Smooth muscle cell (in vitro differentiated cells): ENCODE data around the gene FAM83C. TPM values are rescaled to one million over a fixed set of nuclear protein-coding genes. Genes with fewer than 3 reads are reported as not detected.

Experiments
- polyA plus RNA-seq: library from polyadenylated mRNA; unstranded; fragments of >200 nt; fragmentation: Nextera tagmentation; extraction: Ambion mirVana; gene quantifications from 2 replicates; pipeline ENCODE4 v1.2.1, GENCODE V29; 2016
- total RNA-seq: library from RNA; depleted of rRNA; stranded (reverse); fragments of >200 nt; gene quantifications from 2 replicates; pipeline ENCODE4 v1.2.3, GENCODE V29; 2014

The FAM83C gene
- total and polyA plus RNA-seq, 2 experiments from 2014 or later, result 0.49 TPM; not detected in 1

Other genes starting within 250 kb of the FAM83C start
- gene TRPC4AP, start 199.6 kb downstream of the FAM83C start, total RNA-seq, result 77.3 and 83.5 TPM in 2 replicates
- gene TRPC4AP, start 199.6 kb downstream of the FAM83C start, polyA plus RNA-seq, result 87.2 and 95.4 TPM in 2 replicates
- 7.8 and 11.6 TPM in 2 replicates for gene EDEM2, start 145.1 kb downstream of the FAM83C start, total RNA-seq
- 19.4 and 22.6 TPM in 2 replicates for gene EDEM2, start 145.1 kb downstream of the FAM83C start, polyA plus RNA-seq
- gene PROCR, start 120.4 kb downstream of the FAM83C start, total RNA-seq, result 5.4 and 8.3 TPM in 2 replicates
- 4.4 and 4.8 TPM in 2 replicates for gene PROCR, start 120.4 kb downstream of the FAM83C start, polyA plus RNA-seq
- 0.09 and 0.45 TPM in 2 replicates for gene MMP24, start 65.7 kb downstream of the FAM83C start, total RNA-seq
- 0.03 and 0.97 TPM in 2 replicates for gene MMP24, start 65.7 kb downstream of the FAM83C start, polyA plus RNA-seq
- gene MMP24OS, start 14.3 kb downstream of the FAM83C start, total RNA-seq, result 14.3 and 22.7 TPM in 2 replicates
- 43.7 and 44.7 TPM in 2 replicates for gene MMP24OS, start 14.3 kb downstream of the FAM83C start, polyA plus RNA-seq
- 76.4 and 110 TPM in 2 replicates for gene EIF6, start 7.7 kb downstream of the FAM83C start, total RNA-seq
- 179 and 251 TPM in 2 replicates for gene EIF6, start 7.7 kb downstream of the FAM83C start, polyA plus RNA-seq
- 29.4 and 58.9 TPM in 2 replicates for gene UQCC1, start 119.5 kb upstream of the FAM83C start, total RNA-seq
- 24.7 and 25.9 TPM in 2 replicates for gene UQCC1, start 119.5 kb upstream of the FAM83C start, polyA plus RNA-seq
- 0.81 and 2.0 TPM in 2 replicates for gene GDF5, start 145.8 kb upstream of the FAM83C start, total RNA-seq
- gene GDF5, start 145.8 kb upstream of the FAM83C start, polyA plus RNA-seq, result 1.7 and 4.0 TPM in 2 replicates
- gene CEP250, start 163.2 kb upstream of the FAM83C start, total RNA-seq, result 16.0 and 21.9 TPM in 2 replicates
- gene CEP250, start 163.2 kb upstream of the FAM83C start, polyA plus RNA-seq, result 22.1 and 36.7 TPM in 2 replicates
- not detected in 2 replicates for gene C20orf173, start 237.2 kb upstream of the FAM83C start, total RNA-seq
- not detected in 2 replicates for gene C20orf173, start 237.2 kb upstream of the FAM83C start, polyA plus RNA-seq
- gene ERGIC3, start 249.7 kb upstream of the FAM83C start, total RNA-seq, result 188 and 245 TPM in 2 replicates
- gene ERGIC3, start 249.7 kb upstream of the FAM83C start, polyA plus RNA-seq, result 252 and 270 TPM in 2 replicates